A549 (cell line): ENCODE results near the gene RNASE8.

Experiments
- CHD4 ChIP-seq: fragments of 200-600 bp; sonication (generic); IDR thresholded peaks from 2 replicates; pipeline ENCODE4 v1.6.1; 2016; ENCODE audit warnings: antibody characterized with exemption, mild to moderate bottlenecking, borderline replicate concordance
- CTCF ChIP-seq: fragments of >200 bp; sonication (Bioruptor Twin); formaldehyde crosslinking; IDR thresholded peaks from 3 replicates; pipeline ENCODE4 v1.5.1; 2016
- ESRRA ChIP-seq: fragments of 150-350 bp; IDR thresholded peaks from 2 replicates; pipeline ENCODE4 v1.6.1; 2014; ENCODE audit warnings: mild to moderate bottlenecking, low read length, borderline replicate concordance
- GATA3 ChIP-seq: IDR thresholded peaks from 2 replicates; pipeline ENCODE4 v1.6.1; 2012; ENCODE audit warnings: borderline replicate concordance
- KDM1A ChIP-seq: fragments of 200-600 bp; sonication (generic); IDR thresholded peaks from 2 replicates; pipeline ENCODE4 v1.6.1; 2016; ENCODE audit warnings: low read depth, mild to moderate bottlenecking
- MAFK ChIP-seq: fragments of 450-650 bp; IDR thresholded peaks from 2 replicates; pipeline ENCODE4 v1.6.1; 2014; ENCODE audit not compliant: partially characterized antibody
- POLR2A ChIP-seq: IDR thresholded peaks from 2 replicates; pipeline ENCODE4 v1.6.1; 2012; ENCODE audit warnings: mild to moderate bottlenecking, low read length
- RFX5 ChIP-seq: fragments of 450-650 bp; IDR thresholded peaks from 2 replicates; pipeline ENCODE4 v1.7.1; 2014; ENCODE audit warnings: antibody characterized with exemption, mild to moderate bottlenecking, moderate library complexity
- RNF2 ChIP-seq: fragments of 200-600 bp; sonication (generic); IDR thresholded peaks from 2 replicates; pipeline ENCODE4 v1.6.1; 2016; ENCODE audit warnings: low read depth, mild to moderate bottlenecking, antibody characterized with exemption, moderate library complexity, borderline replicate concordance

DNA sequence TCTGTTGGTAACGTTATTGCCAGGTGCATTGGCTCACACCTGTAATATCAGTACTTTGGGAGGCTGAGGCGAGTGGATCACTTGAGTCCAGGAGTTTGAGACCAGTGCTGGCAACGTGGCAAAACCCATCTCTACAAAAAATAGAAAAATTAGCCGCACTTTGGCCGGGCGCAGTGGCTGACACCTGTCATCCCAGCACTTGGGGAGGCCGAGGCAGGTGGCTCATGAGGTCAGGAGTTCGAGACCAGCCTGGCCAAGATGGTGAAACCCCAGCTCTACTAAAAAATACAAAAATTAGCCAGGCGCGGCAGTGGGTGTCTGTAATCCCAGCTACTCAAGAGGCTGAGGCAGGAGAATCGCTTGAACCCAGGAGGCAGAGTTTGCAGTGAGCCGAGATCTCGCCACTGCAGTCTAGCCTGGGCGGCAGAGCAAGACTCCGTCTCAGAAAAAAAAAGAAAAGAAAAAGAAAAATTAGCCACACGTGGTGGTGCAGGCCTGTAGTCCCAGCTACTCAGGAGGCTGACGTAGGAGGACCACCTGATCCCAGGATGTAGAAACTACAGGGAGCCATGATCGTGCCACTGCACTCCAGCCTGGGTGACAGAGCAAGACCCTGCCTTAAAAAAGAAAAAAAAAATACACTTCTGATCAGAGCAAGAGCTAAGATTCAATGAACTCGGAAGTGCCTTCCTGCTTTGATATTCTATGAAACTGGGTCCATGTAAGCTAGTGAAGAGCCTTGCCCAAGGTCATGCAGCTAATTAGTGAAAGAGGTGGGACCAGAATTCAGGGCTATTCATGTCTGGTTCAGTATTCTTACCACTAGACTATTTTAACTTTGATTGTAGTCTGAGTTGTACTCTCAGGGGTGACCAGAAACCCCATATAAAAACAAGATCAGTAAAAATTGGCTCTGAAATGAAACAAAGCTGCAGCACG, 4.2 kb upstream of the RNASE8 start:
- no peak for TF ChIP-seq CTCF
- no peak for TF ChIP-seq POLR2A
- TF ChIP-seq GATA3: no peak
- TF ChIP-seq MAFK: no peak
- TF ChIP-seq CHD4: no peak
- no peak for TF ChIP-seq RFX5
- no peak for TF ChIP-seq RNF2
- no peak for TF ChIP-seq ESRRA
- no peak for TF ChIP-seq KDM1A
